Caco-2 (cell line): ENCODE measurements around the gene CLDN6. TPM values are rescaled to one million over a fixed set of nuclear protein-coding genes. Genes with fewer than 3 reads are reported as not detected.

Experiments used
- BruUV-seq: library from RNA; stranded (reverse); fragments of 400-500 nt; replicated peaks from 2 replicates; lab custom pipeline; 2021; lab: Mats Ljungman, UMichigan
- CTCF ChIA-PET: fragments of 300-600 bp; sonication (Branson Sonifier 250); formaldehyde crosslinking; loops from one replicate; lab custom pipeline; 2022; ENCODE audit warnings: antibody characterized with exemption; lab: Charles Lee
- POLR2A ChIA-PET: fragments of 300-600 bp; sonication (Branson Sonifier 250); formaldehyde crosslinking; loops from one replicate; lab custom pipeline; 2022; ENCODE audit warnings: antibody characterized with exemption; lab: Charles Lee
- DNase-seq, 2 experiments: peaks; one replicate each; pipeline versions ENCODE4 v3.0.0 to v3.0.0-alpha.2; 2020 to 2022
- H3K27me3 ChIP-seq: replicated peaks from 2 replicates; pipeline ENCODE4 v1.6.0; 2011; ENCODE audit warnings: low read length; ENCODE audit not compliant: control insufficient read depth, insufficient read depth
- H3K36me3 ChIP-seq: 2 replicates; pipeline ENCODE4 v1.5.1; 2011; ENCODE audit warnings: low read length; ENCODE audit not compliant: control insufficient read depth, insufficient read depth
- H3K4me1 ChIP-seq: fragments of 250-450 bp; sonication (Bioruptor Pico); 2 replicates; pipeline ENCODE4 v1.5.1; 2020; ENCODE audit warnings: mild to moderate bottlenecking
- H3K4me3 ChIP-seq: 2 replicates; pipeline ENCODE4 v1.5.1; 2011; ENCODE audit warnings: low read depth, mild to moderate bottlenecking, control low read depth, low read length
- H3K9me3 ChIP-seq: fragments of 250-450 bp; sonication (Bioruptor Pico); 2 replicates; pipeline ENCODE4 v1.5.1; 2020; ENCODE audit warnings: mild to moderate bottlenecking, moderate library complexity
- H3K27ac Mint-ChIP-seq: one replicate; pipeline ENCODE4 v1.8.0; 2022; ENCODE audit warnings: mixed read lengths; ENCODE audit not compliant: unreplicated experiment
- H3K27me3 Mint-ChIP-seq: one replicate; pipeline ENCODE4 v1.8.0; 2022; ENCODE audit warnings: mixed read lengths; ENCODE audit not compliant: insufficient read depth, unreplicated experiment
- H3K36me3 Mint-ChIP-seq: one replicate; pipeline ENCODE4 v1.8.0; 2022; ENCODE audit warnings: mild to moderate bottlenecking, mixed read lengths; ENCODE audit not compliant: insufficient read depth, unreplicated experiment
- H3K4me1 Mint-ChIP-seq: one replicate; pipeline ENCODE4 v1.8.0; 2022; ENCODE audit warnings: low read depth, mixed read lengths; ENCODE audit not compliant: unreplicated experiment
- H3K4me3 Mint-ChIP-seq: one replicate; pipeline ENCODE4 v1.8.0; 2022; ENCODE audit warnings: mild to moderate bottlenecking, moderate library complexity, mixed read lengths; ENCODE audit not compliant: unreplicated experiment
- H3K9me3 Mint-ChIP-seq: one replicate; pipeline ENCODE4 v1.8.0; 2022; ENCODE audit warnings: mixed read lengths; ENCODE audit not compliant: unreplicated experiment
- intact Hi-C: fragments of 100-400 bp; cut with micrococcal nuclease; formaldehyde crosslinking; loops from one replicate; pipeline ENCODE4 v1.10.0; 2022; ENCODE audit not compliant: unreplicated experiment
- total RNA-seq: library from RNA; stranded (reverse); gene quantifications from 2 replicates; pipeline ENCODE4 v1.2.3, GENCODE V29; 2022
- TF ChIP-seq, protein P1 (sequence below), 2 experiments: fragments of 200-600 bp in 1 of 2; IDR thresholded peaks; 1 replicate in 1 of 2; 2 replicates in 1 of 2; pipeline versions ENCODE4 v1.5.1 to v1.8.0; 2011 to 2022; ENCODE audit warnings: antibody characterized with exemption in 1 of 2, control low read depth in 1 of 2, inconsistent platforms in 1 of 2, low read depth in 1 of 2, low read length in 1 of 2, mild to moderate bottlenecking in 1 of 2, moderate library complexity in 1 of 2; ENCODE audit not compliant: insufficient read depth in 1 of 2, severe bottlenecking in 1 of 2, unreplicated experiment in 1 of 2

Gene CLDN6
- total RNA-seq, 1 experiment from 2014 or later: 9.0 TPM

GRCh38 chr16:2991566-2992261 lies 26.3 kb downstream of the CLDN6 start:
- TF ChIP-seq, protein P1, sequence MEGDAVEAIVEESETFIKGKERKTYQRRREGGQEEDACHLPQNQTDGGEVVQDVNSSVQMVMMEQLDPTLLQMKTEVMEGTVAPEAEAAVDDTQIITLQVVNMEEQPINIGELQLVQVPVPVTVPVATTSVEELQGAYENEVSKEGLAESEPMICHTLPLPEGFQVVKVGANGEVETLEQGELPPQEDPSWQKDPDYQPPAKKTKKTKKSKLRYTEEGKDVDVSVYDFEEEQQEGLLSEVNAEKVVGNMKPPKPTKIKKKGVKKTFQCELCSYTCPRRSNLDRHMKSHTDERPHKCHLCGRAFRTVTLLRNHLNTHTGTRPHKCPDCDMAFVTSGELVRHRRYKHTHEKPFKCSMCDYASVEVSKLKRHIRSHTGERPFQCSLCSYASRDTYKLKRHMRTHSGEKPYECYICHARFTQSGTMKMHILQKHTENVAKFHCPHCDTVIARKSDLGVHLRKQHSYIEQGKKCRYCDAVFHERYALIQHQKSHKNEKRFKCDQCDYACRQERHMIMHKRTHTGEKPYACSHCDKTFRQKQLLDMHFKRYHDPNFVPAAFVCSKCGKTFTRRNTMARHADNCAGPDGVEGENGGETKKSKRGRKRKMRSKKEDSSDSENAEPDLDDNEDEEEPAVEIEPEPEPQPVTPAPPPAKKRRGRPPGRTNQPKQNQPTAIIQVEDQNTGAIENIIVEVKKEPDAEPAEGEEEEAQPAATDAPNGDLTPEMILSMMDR (IDR thresholded peaks at IDR 0.05; ENCODE audit: insufficient read depth in 1 of 2, low read depth in 1 of 2, low read length in 1 of 2, severe bottlenecking in 1 of 2, unreplicated experiment in 1 of 2): no peak
- Histone ChIP-seq H3K27me3 (no peaks in the 10 kb centered on the region), H3K4me1 (0 out of 2 replicates have a peak, but pooled peaks cover 3% of the 10 kb centered on the region), H3K9me3 (no peaks in the 10 kb centered on the region), H3K4me3 (no peak overlapping the region), H3K36me3 (no peaks in the 10 kb centered on the region)
- no peak overlapping the region for H3K4me3 Mint-ChIP-seq
- no peaks in the 10 kb centered on the region for H3K36me3 Mint-ChIP-seq
- CTCF ChIA-PET: interaction anchor here (1.7 kb wide), 1 partner anchor 12 kb away, joined by 5 read pairs; no protein-coding TSS in a partner anchor
- BruUV-seq: no TSS peak
- intact Hi-C loops: no loop called here
- H3K4me1 Mint-ChIP-seq: no peaks in the 10 kb centered on the region
- H3K9me3 Mint-ChIP-seq: no peaks in the 10 kb centered on the region
- POLR2A ChIA-PET: no interaction called here
- no peak for DNase-seq
- H3K27me3 Mint-ChIP-seq: no peaks in the 10 kb centered on the region
- H3K27ac Mint-ChIP-seq: no peak overlapping the region

DNA sequence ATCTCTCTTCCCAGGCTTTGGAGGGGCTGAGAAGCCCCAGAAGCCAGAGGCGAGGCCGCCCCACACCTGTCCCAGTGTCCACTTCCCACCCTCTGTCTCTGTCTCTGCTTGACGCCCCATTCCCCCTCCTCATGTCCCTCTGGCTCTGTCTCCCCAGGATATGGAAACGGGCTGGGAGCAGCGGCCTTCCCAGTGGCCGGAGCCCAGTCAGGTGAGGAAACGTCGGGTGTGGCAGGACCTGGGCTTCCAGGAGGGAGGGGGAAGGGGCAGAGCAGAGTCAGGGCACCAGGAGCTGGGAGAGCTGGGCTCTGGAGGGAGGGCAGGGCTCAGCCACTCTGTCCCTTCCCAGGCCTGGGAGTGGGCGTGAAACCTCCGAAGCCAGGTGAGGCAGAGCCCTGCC lies 27.1 kb downstream of the CLDN6 start:
- H3K4me3 ChIP-seq: no peak overlapping the region
- no peaks in the 10 kb centered on the region for H3K36me3 Mint-ChIP-seq
- no peaks in the 10 kb centered on the region for H3K36me3 ChIP-seq
- CTCF ChIA-PET: no interaction called here
- no peaks in the 10 kb centered on the region for H3K9me3 Mint-ChIP-seq
- no peak overlapping the region for H3K4me3 Mint-ChIP-seq
- intact Hi-C loops: no loop called here
- H3K27ac Mint-ChIP-seq: no peak overlapping the region
- POLR2A ChIA-PET: no interaction called here
- no peaks in the 10 kb centered on the region for H3K9me3 ChIP-seq
- H3K4me1 ChIP-seq: 0 out of 2 replicates have a peak, but pooled peaks cover 3% of the 10 kb centered on the region
- no peaks in the 10 kb centered on the region for H3K27me3 Mint-ChIP-seq
- TF ChIP-seq, protein P1 (IDR thresholded peaks at IDR 0.05; ENCODE audit: insufficient read depth in 1 of 2, low read depth in 1 of 2, low read length in 1 of 2, severe bottlenecking in 1 of 2, unreplicated experiment in 1 of 2): no peak
- DNase-seq: no peak
- no TSS peak for BruUV-seq
- no peaks in the 10 kb centered on the region for H3K27me3 ChIP-seq
- H3K4me1 Mint-ChIP-seq: no peaks in the 10 kb centered on the region

- no peaks in the 10 kb centered on the region for H3K36me3 Mint-ChIP-seq
- POLR2A ChIA-PET: no interaction called here
- CTCF ChIA-PET: no interaction called here
Measured at GRCh38 chr16:2988590-2989099, 29.3 kb downstream of the CLDN6 start.

More at GRCh38 chr16:2988590-2989099, 29.3 kb downstream of the CLDN6 start:
- Histone ChIP-seq H3K36me3 (no peaks in the 10 kb centered on the region), H3K4me1 (0 out of 2 replicates have a peak, but pooled peaks cover 8% of the 10 kb centered on the region), H3K9me3 (no peaks in the 10 kb centered on the region), H3K27me3 (no peaks in the 10 kb centered on the region), H3K4me3 (no peak overlapping the region)
- Mint-ChIP-seq H3K4me1 (no peaks in the 10 kb centered on the region), H3K9me3 (no peaks in the 10 kb centered on the region), H3K4me3 (no peak overlapping the region), H3K27me3 (no peaks in the 10 kb centered on the region), H3K27ac (no peak overlapping the region)
- TF ChIP-seq, protein P1 (IDR thresholded peaks at IDR 0.05; ENCODE audit: insufficient read depth in 1 of 2, low read depth in 1 of 2, low read length in 1 of 2, severe bottlenecking in 1 of 2, unreplicated experiment in 1 of 2): no peak
- no peak for DNase-seq
- intact Hi-C loops: no loop called here
- no TSS peak for BruUV-seq
